H1 (cell line): ENCODE results near the gene KCNE5. TPM values are rescaled to one million over a fixed set of nuclear protein-coding genes. Genes with fewer than 3 reads are reported as not detected.
"Not testable (repeated sequence)": the region's sequence is repeated elsewhere in the genome, so short reads cannot be mapped to it uniquely, and the experiment has no call there.

Experiments used
- CTCF ChIA-PET: fragments of 300-600 bp; sonication (Branson Sonifier 250); formaldehyde crosslinking; loops from one replicate; lab custom pipeline; 2021; ENCODE audit not compliant: partially characterized antibody; lab: Charles Lee
- POLR2A ChIA-PET: fragments of 300-600 bp; sonication (Branson Sonifier 250); formaldehyde crosslinking; loops from one replicate; lab custom pipeline; 2021; ENCODE audit warnings: inconsistent platforms; ENCODE audit not compliant: partially characterized antibody; lab: Charles Lee
- DNase-seq, 2 experiments: peaks; one replicate each; pipeline versions ENCODE4 v3.0.0 to v3.0.0-alpha.2; 2010 to 2022; ENCODE audit warnings: low spot score in 2 of 2, low read depth in 1 of 2, mixed read lengths in 1 of 2
- FAIRE-seq: peaks from 2 replicates; lab custom pipeline; 2011; peaks lifted over from hg19 to GRCh38; lab: Jason Lieb, UNC
- H2AFZ ChIP-seq: 2 replicates; pipeline ENCODE4 v1.8.1; 2012; ENCODE audit warnings: low read length, inconsistent platforms
- H2AK5ac ChIP-seq: 2 replicates; pipeline ENCODE4 v1.6.1; 2013; ENCODE audit warnings: low read depth, low read length
- H2BK120ac ChIP-seq: replicated peaks from 2 replicates; pipeline ENCODE3; 2013; ENCODE audit warnings: low read depth, low read length, inconsistent platforms
- H2BK12ac ChIP-seq: 2 replicates; pipeline ENCODE4 v1.6.1; 2013; ENCODE audit warnings: low read depth, low read length
- H2BK15ac ChIP-seq: 2 replicates; pipeline ENCODE4 v1.6.1; 2013; ENCODE audit warnings: low read length
- H2BK20ac ChIP-seq: 2 replicates; pipeline ENCODE4 v1.6.1; 2013; ENCODE audit warnings: low read length
- H2BK5ac ChIP-seq: 2 replicates; pipeline ENCODE4 v1.6.1; 2013; ENCODE audit warnings: low read depth, low read length
- H3K14ac ChIP-seq: 2 replicates; pipeline ENCODE4 v1.6.1; 2013; ENCODE audit warnings: inconsistent platforms; ENCODE audit not compliant: insufficient read length
- H3K18ac ChIP-seq: 2 replicates; pipeline ENCODE4 v1.6.1; 2013; ENCODE audit warnings: low read length; ENCODE audit errors: extremely low read depth
- H3K23ac ChIP-seq: 2 replicates; pipeline ENCODE4 v1.6.1; 2013; ENCODE audit warnings: inconsistent platforms; ENCODE audit not compliant: insufficient read length
- H3K23me2 ChIP-seq: 2 replicates; pipeline ENCODE4 v1.6.1; 2013; ENCODE audit warnings: low read depth, low read length
- H3K27ac ChIP-seq: 2 replicates; pipeline ENCODE4 v1.6.1; 2011; ENCODE audit warnings: low read depth, low read length, inconsistent platforms
- H3K27me3 ChIP-seq, 4 experiments: replicated peaks in 1 of 4; 1 replicate in 1 of 4; 2 replicates in 3 of 4; pipeline versions ENCODE4 v1.6.1 to v1.8.1; 2011 to 2013; ENCODE audit warnings: low read length in 3 of 4, mild to moderate bottlenecking in 3 of 4, inconsistent platforms in 2 of 4, mixed read lengths in 2 of 4, moderate library complexity in 1 of 4; ENCODE audit not compliant: control insufficient read depth in 3 of 4, insufficient read depth in 3 of 4; ENCODE audit errors: extremely low read depth in 1 of 4
- H3K36me3 ChIP-seq, 4 experiments: 2 replicates each; pipeline versions ENCODE4 v1.6.1 to v1.8.1; 2011 to 2013; ENCODE audit warnings: mild to moderate bottlenecking in 4 of 4, low read length in 3 of 4, moderate library complexity in 2 of 4, control low read depth in 1 of 4, inconsistent platforms in 1 of 4; ENCODE audit not compliant: insufficient read depth in 4 of 4, control insufficient read depth in 2 of 4
- H3K4ac ChIP-seq: replicated peaks from 2 replicates; pipeline ENCODE3; 2013; ENCODE audit warnings: low read length, low read depth, mixed read lengths, inconsistent platforms; ENCODE audit not compliant: insufficient read length
- H3K4me1 ChIP-seq, 4 experiments: replicated peaks in 1 of 4; 1 replicate in 1 of 4; 2 replicates in 3 of 4; pipeline versions ENCODE4 v1.6.1 to v1.8.1; 2011 to 2013; ENCODE audit warnings: low read length in 3 of 4, inconsistent platforms in 2 of 4, mixed read lengths in 1 of 4; ENCODE audit not compliant: insufficient read depth in 4 of 4, control insufficient read depth in 3 of 4
- H3K4me2 ChIP-seq, 2 experiments: 2 replicates each; pipeline versions ENCODE4 v1.6.1 to v1.8.1; 2011 to 2013; ENCODE audit warnings: low read depth in 2 of 2, low read length in 2 of 2, control low read depth in 1 of 2, inconsistent platforms in 1 of 2, mild to moderate bottlenecking in 1 of 2; ENCODE audit not compliant: insufficient read depth in 1 of 2
- H3K4me3 ChIP-seq, 4 experiments: fragments of 200-600, 300-600 bp in 1 of 4; sonication (generic), shearing (Covaris generic), sonication (Bioruptor Twin) in 1 of 4; 2 replicates each; pipeline versions ENCODE4 v1.5.1 to v1.8.1; 2011 to 2016; ENCODE audit warnings: low read length in 4 of 4, low read depth in 3 of 4, control low read depth in 2 of 4, inconsistent platforms in 2 of 4, mild to moderate bottlenecking in 2 of 4, mixed read lengths in 1 of 4, moderate library complexity in 1 of 4; ENCODE audit not compliant: insufficient read depth in 2 of 4; ENCODE audit errors: extremely low read depth in 1 of 4
- H3K56ac ChIP-seq: replicated peaks from 2 replicates; pipeline ENCODE3; 2013; ENCODE audit warnings: low read depth, mild to moderate bottlenecking, mixed read lengths, low read length, inconsistent platforms; ENCODE audit not compliant: insufficient read length
- H3K79me1 ChIP-seq: 2 replicates; pipeline ENCODE4 v1.6.1; 2013; ENCODE audit warnings: low read depth, low read length, control low read depth
- H3K79me2 ChIP-seq, 2 experiments: 2 replicates each; pipeline versions ENCODE4 v1.6.1 to v1.8.1; 2012 to 2013; ENCODE audit warnings: low read length in 2 of 2, mild to moderate bottlenecking in 2 of 2, inconsistent platforms in 1 of 2; ENCODE audit not compliant: insufficient read depth in 2 of 2, control insufficient read depth in 1 of 2
- H3K9ac ChIP-seq, 4 experiments: replicated peaks in 1 of 4; 1 replicate in 1 of 4; 2 replicates in 3 of 4; pipeline versions ENCODE4 v1.6.1 to v1.8.1; 2011 to 2013; ENCODE audit warnings: low read depth in 3 of 4, low read length in 3 of 4, control low read depth in 2 of 4, mild to moderate bottlenecking in 2 of 4, moderate library complexity in 2 of 4, inconsistent platforms in 1 of 4; ENCODE audit errors: extremely low read depth in 1 of 4
- H3K9me3 ChIP-seq, 2 experiments: 2 replicates each; pipeline versions ENCODE4 v1.6.1 to v1.8.1; 2012 to 2013; ENCODE audit warnings: mild to moderate bottlenecking in 2 of 2, moderate library complexity in 2 of 2, control low read depth in 1 of 2, inconsistent platforms in 1 of 2, low read depth in 1 of 2, low read length in 1 of 2, mixed read lengths in 1 of 2; ENCODE audit not compliant: insufficient read depth in 2 of 2
- H4K20me1 ChIP-seq, 2 experiments: replicated peaks in 1 of 2; 2 replicates each; pipeline versions ENCODE3 to v1.8.1; 2011 to 2013; ENCODE audit warnings: inconsistent platforms in 2 of 2, low read length in 2 of 2, mild to moderate bottlenecking in 1 of 2; ENCODE audit not compliant: insufficient read depth in 2 of 2, control insufficient read depth in 1 of 2
- H4K5ac ChIP-seq: 2 replicates; pipeline ENCODE4 v1.6.1; 2013; ENCODE audit warnings: low read length, low read depth, mixed read lengths, inconsistent platforms; ENCODE audit not compliant: insufficient read length
- H4K8ac ChIP-seq: 2 replicates; pipeline ENCODE4 v1.8.0; 2013; ENCODE audit warnings: mild to moderate bottlenecking, moderate library complexity, low read length, inconsistent platforms; ENCODE audit not compliant: insufficient read depth; ENCODE audit errors: extremely low read depth
- H4K91ac ChIP-seq: replicated peaks from 2 replicates; pipeline ENCODE3; 2013; ENCODE audit warnings: low read length, mixed read lengths, inconsistent platforms; ENCODE audit not compliant: insufficient read length
- WGBS, 2 experiments: shearing (Covaris generic) in 1 of 2; methylation state at CpG; one replicate each; pipeline versions ENCODE4 v1.1.6 to v1.1.7; 2013 to 2015; ENCODE audit warnings: low lambda C conversion rate in 2 of 2, mixed read lengths in 2 of 2, inconsistent platforms in 1 of 2, low coverage in 1 of 2, missing lambda C conversion rate in 1 of 2; ENCODE audit not compliant: insufficient replicate concordance in 2 of 2, insufficient coverage in 1 of 2, insufficient read length in 1 of 2; ENCODE audit errors: extremely low coverage in 1 of 2, missing lambda C conversion rate in 1 of 2; 5-methylcytosine and 5-hydroxymethylcytosine counted together
- polyA plus RNA-seq, 7 experiments: library from polyadenylated mRNA; depleted of rRNA in 3 of 7; stranded (reverse) in 5 of 7; unstranded in 2 of 7; fragments of >200 nt in 5 of 7; fragments of 200-250 nt in 2 of 7; gene quantifications; 1 replicate in 5 of 7; 2 replicates in 1 of 7; 4 replicates in 1 of 7; pipeline versions ENCODE4 v1.2.1 to v1.2.3, GENCODE V29; 2011 to 2013; ENCODE audit warnings: missing spikeins in 2 of 7, mixed read lengths in 2 of 7
- total RNA-seq: library from RNA; stranded (reverse); fragmentation: NEBNext Ultra II Directional; extraction: Animal tissue kit (Norgen Biotek cat#: 25700); gene quantifications from 2 replicates; pipeline ENCODE4 v1.2.1, GENCODE V29; 2021

The KCNE5 gene
- total and polyA plus RNA-seq, 2 of the 8 experiments (the other 6 are each of a cell fraction or from before 2014, with no cell fraction given): 3.6 to 5.9 TPM

DNA sequence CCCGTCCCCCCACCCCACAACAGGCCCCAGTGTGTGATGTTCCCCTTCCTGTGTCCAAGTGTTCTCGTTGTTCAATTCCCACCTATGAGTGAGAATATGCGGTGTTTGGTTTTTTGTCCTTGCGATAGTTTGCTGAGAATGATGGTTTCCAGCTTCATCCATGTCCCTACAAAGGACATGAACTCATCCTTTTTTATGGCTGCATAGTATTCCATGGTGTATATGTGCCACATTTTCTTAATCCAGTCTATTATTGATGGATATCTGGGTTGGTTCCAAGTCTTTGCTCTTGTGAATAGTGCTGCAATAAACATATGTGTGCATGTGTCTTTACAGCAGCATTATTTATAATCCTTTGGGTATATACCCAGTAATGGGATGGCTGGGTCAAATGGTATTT is 32.4 kb upstream of the KCNE5 start:
- H3K79me2 ChIP-seq, H4K8ac ChIP-seq, H2BK120ac ChIP-seq, H2AFZ ChIP-seq, H3K4me2 ChIP-seq, H3K4me1 ChIP-seq, H4K91ac ChIP-seq, H3K23ac ChIP-seq, H3K36me3 ChIP-seq, DNase-seq, FAIRE-seq, H4K5ac ChIP-seq, H4K20me1 ChIP-seq, H2BK20ac ChIP-seq, H3K9ac ChIP-seq, H3K56ac ChIP-seq, H2AK5ac ChIP-seq, H3K14ac ChIP-seq, H3K9me3 ChIP-seq, H3K23me2 ChIP-seq, H2BK5ac ChIP-seq, H3K4me3 ChIP-seq, H2BK15ac ChIP-seq, H3K18ac ChIP-seq, POLR2A ChIA-PET, H3K27ac ChIP-seq, H3K79me1 ChIP-seq, H2BK12ac ChIP-seq, H3K4ac ChIP-seq, H3K27me3 ChIP-seq: not testable (repeated sequence)
- no CpG with 5 or more reads among the region's 4 CpGs for WGBS, 2 experiments
- CTCF ChIA-PET: interaction anchor here (0.6 kb wide), 1 partner anchor 121 kb away, joined by 5 read pairs; no protein-coding TSS in a partner anchor
